A673 (cell line): ENCODE data around the gene CDT1.

Experiments
- EZH2 ChIP-seq: fragments of 200-600 bp; sonication (generic); IDR thresholded peaks from 2 replicates; pipeline ENCODE4 v1.6.1; 2017; ENCODE audit warnings: borderline replicate concordance, low read depth, mild to moderate bottlenecking, mixed read lengths, antibody characterized with exemption, low read length; ENCODE audit not compliant: poor library complexity, severe bottlenecking
- TF ChIP-seq, protein P1 (sequence below): fragments of 300-800, 200-600 bp; sonication (generic); conservative IDR thresholded peaks from 2 replicates; pipeline ENCODE4 v1.5.1; 2017; ENCODE audit warnings: low read depth, mild to moderate bottlenecking, antibody characterized with exemption, low read length, moderate library complexity, mixed read lengths

- TF ChIP-seq, protein P1, sequence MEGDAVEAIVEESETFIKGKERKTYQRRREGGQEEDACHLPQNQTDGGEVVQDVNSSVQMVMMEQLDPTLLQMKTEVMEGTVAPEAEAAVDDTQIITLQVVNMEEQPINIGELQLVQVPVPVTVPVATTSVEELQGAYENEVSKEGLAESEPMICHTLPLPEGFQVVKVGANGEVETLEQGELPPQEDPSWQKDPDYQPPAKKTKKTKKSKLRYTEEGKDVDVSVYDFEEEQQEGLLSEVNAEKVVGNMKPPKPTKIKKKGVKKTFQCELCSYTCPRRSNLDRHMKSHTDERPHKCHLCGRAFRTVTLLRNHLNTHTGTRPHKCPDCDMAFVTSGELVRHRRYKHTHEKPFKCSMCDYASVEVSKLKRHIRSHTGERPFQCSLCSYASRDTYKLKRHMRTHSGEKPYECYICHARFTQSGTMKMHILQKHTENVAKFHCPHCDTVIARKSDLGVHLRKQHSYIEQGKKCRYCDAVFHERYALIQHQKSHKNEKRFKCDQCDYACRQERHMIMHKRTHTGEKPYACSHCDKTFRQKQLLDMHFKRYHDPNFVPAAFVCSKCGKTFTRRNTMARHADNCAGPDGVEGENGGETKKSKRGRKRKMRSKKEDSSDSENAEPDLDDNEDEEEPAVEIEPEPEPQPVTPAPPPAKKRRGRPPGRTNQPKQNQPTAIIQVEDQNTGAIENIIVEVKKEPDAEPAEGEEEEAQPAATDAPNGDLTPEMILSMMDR = no peak
- TF ChIP-seq EZH2 = no peak
These were observed 27.2 kb downstream of the CDT1 start for GRCh38 chr16:88830783-88831182.
